B cell (primary cell): Measurements from ENCODE around the gene OXCT1. TPM values are rescaled to one million over a fixed set of nuclear protein-coding genes. Genes with fewer than 3 reads are reported as not detected.

Experiments
- ATAC-seq: fragments of 200-7000 bp; cut with Tn5 transposase; one replicate; pipeline ENCODE4 v1.10.0; 2021; ENCODE audit warnings: low read depth, mild to moderate bottlenecking, moderate number of reproducible peaks, moderate library complexity
- CTCF ChIA-PET: fragments of 350-600 bp; sonication (Branson Sonifier 250); formaldehyde crosslinking; loops from one replicate; lab custom pipeline; 2021; ENCODE audit warnings: antibody characterized with exemption, inconsistent platforms; lab: Charles Lee
- POLR2A ChIA-PET: fragments of 350-600 bp; sonication (Branson Sonifier 250); formaldehyde crosslinking; loops from one replicate; lab custom pipeline; 2021; ENCODE audit warnings: antibody characterized with exemption; lab: Charles Lee
- DNase-seq: peaks from one replicate; pipeline ENCODE4 v3.0.0; 2013
- H2AFZ ChIP-seq: 2 replicates; pipeline ENCODE4 v1.6.1; 2012; ENCODE audit warnings: mild to moderate bottlenecking, low read depth, low read length; ENCODE audit not compliant: insufficient read depth, poor library complexity, severe bottlenecking
- H3K27ac ChIP-seq, 2 donors: 1 replicate in 1 of 2; 2 replicates in 1 of 2; pipeline ENCODE4 v1.5.1; 2012 to 2013; ENCODE audit warnings: low read length in 2 of 2, mild to moderate bottlenecking in 2 of 2, moderate library complexity in 1 of 2
- H3K27me3 ChIP-seq, 4 experiments: fragments of 200-600 bp in 1 of 4; sonication (generic) in 1 of 4; replicated peaks in 1 of 4; 1 replicate in 2 of 4; 2 replicates in 2 of 4; pipeline versions ENCODE4 v1.6.1 to v1.7.0; 2013 to 2016; ENCODE audit warnings: low read length in 3 of 4, mild to moderate bottlenecking in 2 of 4, mixed read lengths in 1 of 4, moderate library complexity in 1 of 4; ENCODE audit not compliant: insufficient read depth in 4 of 4, control insufficient read depth in 3 of 4; ENCODE audit errors: control extremely low read depth in 1 of 4
- H3K36me3 ChIP-seq, 2 experiments: replicated peaks in 1 of 2; 1 replicate in 1 of 2; 2 replicates in 1 of 2; pipeline versions ENCODE4 v1.6.1 to v1.7.1; 2013; ENCODE audit warnings: low read length in 1 of 2; ENCODE audit not compliant: insufficient read depth in 2 of 2, control insufficient read depth in 1 of 2; ENCODE audit errors: control extremely low read depth in 1 of 2, extremely low read depth in 1 of 2
- H3K4me1 ChIP-seq, 2 donors: fragments of 200-600 bp in 1 of 2; sonication (generic) in 1 of 2; 1 replicate in 1 of 2; 2 replicates in 1 of 2; pipeline versions ENCODE4 v1.5.1 to v1.6.1; 2013 to 2017; ENCODE audit warnings: low read length in 2 of 2; ENCODE audit not compliant: control insufficient read depth in 2 of 2, insufficient read depth in 2 of 2
- H3K4me2 ChIP-seq: replicated peaks from 2 replicates; pipeline ENCODE3; 2012; ENCODE audit warnings: mild to moderate bottlenecking, low read depth, low read length; ENCODE audit not compliant: poor library complexity, severe bottlenecking
- H3K4me3 ChIP-seq, 5 experiments: fragments of 200-600 bp in 1 of 5; sonication (generic) in 1 of 5; 1 replicate in 3 of 5; 2 replicates in 2 of 5; pipeline versions ENCODE4 v1.5.1 to v1.7.0; 2011 to 2016; ENCODE audit warnings: low read length in 4 of 5, mild to moderate bottlenecking in 4 of 5, low read depth in 2 of 5, control low read depth in 1 of 5, moderate library complexity in 1 of 5; ENCODE audit not compliant: insufficient read depth in 1 of 5; ENCODE audit errors: control extremely low read depth in 1 of 5, extremely low read depth in 1 of 5
- H3K79me2 ChIP-seq: fragments of 200-600 bp; sonication (generic); one replicate; pipeline ENCODE4 v1.6.0; 2016; ENCODE audit warnings: low read length; ENCODE audit not compliant: control insufficient read depth, insufficient read depth
- H3K9ac ChIP-seq: fragments of 200-600 bp; sonication (generic); 2 replicates; pipeline ENCODE4 v1.6.1; 2017; ENCODE audit warnings: mild to moderate bottlenecking, low read length, moderate library complexity
- H3K9me3 ChIP-seq, 3 donors: one replicate each; pipeline versions ENCODE4 v1.6.1 to v1.7.1; 2013; ENCODE audit warnings: low read length in 2 of 3; ENCODE audit not compliant: control insufficient read depth in 2 of 3, insufficient read depth in 1 of 3; ENCODE audit errors: control extremely low read depth in 1 of 3
- H4K20me1 ChIP-seq: 2 replicates; pipeline ENCODE4 v1.6.0; 2012; ENCODE audit warnings: mild to moderate bottlenecking, low read length; ENCODE audit not compliant: insufficient read depth, control insufficient read depth, poor library complexity, severe bottlenecking
- H3K27ac Mint-ChIP-seq: one replicate; pipeline ENCODE4 v1.8.0; 2021; ENCODE audit warnings: mixed read lengths
- H3K27me3 Mint-ChIP-seq: one replicate; pipeline ENCODE4 v1.8.0; 2021; ENCODE audit warnings: mixed read lengths
- H3K4me1 Mint-ChIP-seq: one replicate; pipeline ENCODE4 v1.8.0; 2021; ENCODE audit warnings: mixed read lengths
- H3K4me3 Mint-ChIP-seq: one replicate; pipeline ENCODE4 v1.8.0; 2021; ENCODE audit warnings: mixed read lengths
- H3K9me3 Mint-ChIP-seq: one replicate; pipeline ENCODE4 v1.8.0; 2022; ENCODE audit warnings: mixed read lengths; ENCODE audit not compliant: insufficient read depth
- EZH2 ChIP-seq: IDR thresholded peaks from 2 replicates; pipeline ENCODE4 v1.6.1; 2012; ENCODE audit warnings: borderline replicate concordance, low read depth, mild to moderate bottlenecking, moderate library complexity, low read length; ENCODE audit not compliant: insufficient read depth, poor library complexity, severe bottlenecking
- WGBS: methylation state at CpG from one replicate; pipeline ENCODE4 v1.1.5; 2013; ENCODE audit warnings: missing lambda C conversion rate; ENCODE audit not compliant: insufficient coverage; 5-methylcytosine and 5-hydroxymethylcytosine counted together
- intact Hi-C: fragments of 100-400 bp; cut with micrococcal nuclease; formaldehyde crosslinking; loops from one replicate; pipeline ENCODE4 v1.10.0; 2022
- polyA plus RNA-seq: library from polyadenylated mRNA; depleted of rRNA; stranded (reverse); fragments of >200 nt; gene quantifications from 2 replicates; pipeline ENCODE4 v1.2.3, GENCODE V29; 2012
- total RNA-seq, 2 donors: library from RNA; stranded (reverse); fragments of 120-200 nt in 1 of 2; gene quantifications; 1 replicate in 1 of 2; 2 replicates in 1 of 2; pipeline versions ENCODE4 v1.2.3 to v1.2.4, GENCODE V29; 2013 to 2022
- TF ChIP-seq, protein P1 (sequence below): fragments of 200-600 bp; IDR thresholded peaks from one replicate; pipeline ENCODE4 v1.8.0; 2022; ENCODE audit warnings: antibody characterized with exemption, mild to moderate bottlenecking

OXCT1 gene
- total and polyA plus RNA-seq, 2 donors (not counting 1 experiment from before 2014, with no cell fraction given), result 11.0 to 35.6 TPM

DNA sequence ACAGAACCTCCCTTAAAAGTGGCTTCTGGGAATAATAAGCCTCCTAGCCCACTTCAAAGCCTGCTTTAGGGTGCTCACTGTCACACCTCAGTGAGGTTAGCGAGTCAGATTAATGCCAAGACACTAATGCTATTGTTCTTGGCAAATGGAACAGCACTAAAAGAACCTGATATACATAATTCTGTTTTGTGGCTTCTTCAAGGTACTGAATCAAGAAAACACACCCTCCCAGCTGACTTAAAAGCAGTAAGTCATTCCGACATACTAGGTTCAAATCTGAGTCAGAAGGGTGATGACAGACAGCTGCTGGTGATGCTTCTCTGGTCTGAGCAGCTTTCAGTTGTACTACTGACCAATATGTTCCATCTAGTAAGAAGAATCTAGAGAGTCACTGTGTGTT lies 121.6 kb downstream of the OXCT1 start:
- H3K4me3 Mint-ChIP-seq, result no peak overlapping the region
- Histone ChIP-seq H3K27me3 (no peaks in the 10 kb centered on the region), H3K4me1 (no peaks in the 10 kb centered on the region), H3K4me2 (no peak overlapping the region), H3K9ac (no peak overlapping the region), H4K20me1 (no peaks in the 10 kb centered on the region), H3K4me3 (no peak overlapping the region), H3K36me3 (peaks cover 18 to 38% of the 10 kb centered on the region in 2 experiments), H3K79me2 (no peaks in the 10 kb centered on the region), H3K27ac (no peak overlapping the region), H3K9me3 (peaks cover 0 to 1% (median 0%) of the 10 kb centered on the region in 3 donors), H2AFZ (no peak overlapping the region)
- H3K27ac Mint-ChIP-seq, result no peak overlapping the region
- DNase-seq (no peak), ATAC-seq (no peak)
- no peaks in the 10 kb centered on the region for H3K4me1 Mint-ChIP-seq
- POLR2A ChIA-PET, result no interaction called here
- 100% methylated on average over 1 of the region's 2 CpGs for WGBS
- CTCF ChIA-PET, result no interaction called here
- TF ChIP-seq EZH2, result no peak
- TF ChIP-seq, protein P1, sequence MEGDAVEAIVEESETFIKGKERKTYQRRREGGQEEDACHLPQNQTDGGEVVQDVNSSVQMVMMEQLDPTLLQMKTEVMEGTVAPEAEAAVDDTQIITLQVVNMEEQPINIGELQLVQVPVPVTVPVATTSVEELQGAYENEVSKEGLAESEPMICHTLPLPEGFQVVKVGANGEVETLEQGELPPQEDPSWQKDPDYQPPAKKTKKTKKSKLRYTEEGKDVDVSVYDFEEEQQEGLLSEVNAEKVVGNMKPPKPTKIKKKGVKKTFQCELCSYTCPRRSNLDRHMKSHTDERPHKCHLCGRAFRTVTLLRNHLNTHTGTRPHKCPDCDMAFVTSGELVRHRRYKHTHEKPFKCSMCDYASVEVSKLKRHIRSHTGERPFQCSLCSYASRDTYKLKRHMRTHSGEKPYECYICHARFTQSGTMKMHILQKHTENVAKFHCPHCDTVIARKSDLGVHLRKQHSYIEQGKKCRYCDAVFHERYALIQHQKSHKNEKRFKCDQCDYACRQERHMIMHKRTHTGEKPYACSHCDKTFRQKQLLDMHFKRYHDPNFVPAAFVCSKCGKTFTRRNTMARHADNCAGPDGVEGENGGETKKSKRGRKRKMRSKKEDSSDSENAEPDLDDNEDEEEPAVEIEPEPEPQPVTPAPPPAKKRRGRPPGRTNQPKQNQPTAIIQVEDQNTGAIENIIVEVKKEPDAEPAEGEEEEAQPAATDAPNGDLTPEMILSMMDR, result no peak
- H3K27me3 Mint-ChIP-seq, result no peaks in the 10 kb centered on the region
- H3K9me3 Mint-ChIP-seq, result no peaks in the 10 kb centered on the region
- intact Hi-C loops, result no loop called here

DNA sequence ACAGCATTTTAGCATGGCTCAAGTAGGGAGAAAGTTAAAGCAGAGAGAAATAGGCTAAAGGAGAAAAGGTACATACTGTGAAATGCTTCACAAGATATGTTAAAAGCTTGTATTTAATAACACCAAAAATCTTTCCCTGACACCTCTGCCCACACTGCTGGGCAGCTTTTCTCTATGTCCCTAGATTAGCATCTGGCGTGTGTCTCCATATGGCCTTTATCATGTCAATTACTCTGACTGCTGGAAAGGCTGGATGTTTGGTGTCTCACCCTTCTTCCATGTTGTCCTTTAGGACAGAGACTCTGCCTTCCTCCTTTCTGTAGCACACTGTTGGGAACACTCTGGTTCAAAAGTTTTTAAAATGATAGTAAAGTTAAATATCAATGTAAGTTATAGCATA lies 122.5 kb downstream of the OXCT1 start:
- POLR2A ChIA-PET, result no interaction called here
- no peaks in the 10 kb centered on the region for H4K20me1 ChIP-seq
- Mint-ChIP-seq H3K27me3 (no peaks in the 10 kb centered on the region), H3K9me3 (no peaks in the 10 kb centered on the region), H3K4me1 (no peaks in the 10 kb centered on the region), H3K27ac (no peak overlapping the region), H3K4me3 (no peak overlapping the region)
- H2AFZ ChIP-seq, result no peak overlapping the region
- DNase-seq (no peak), ATAC-seq (no peak)
- 100% methylated on average over 1 of the region's 1 CpG for WGBS
- H3K9me3 ChIP-seq, result peaks cover 0 to 1% (median 0%) of the 10 kb centered on the region in 3 donors
- CTCF ChIA-PET, result no interaction called here
- H3K4me1 ChIP-seq, result no peaks in the 10 kb centered on the region
- H3K79me2 ChIP-seq, result no peaks in the 10 kb centered on the region
- no peaks in the 10 kb centered on the region for H3K27me3 ChIP-seq
- no peak overlapping the region for H3K27ac ChIP-seq
- no peak overlapping the region for H3K4me3 ChIP-seq
- TF ChIP-seq, protein P1, result no peak
- TF ChIP-seq EZH2, result no peak
- no peak overlapping the region for H3K9ac ChIP-seq
- H3K4me2 ChIP-seq, result no peak overlapping the region
- intact Hi-C loops, result no loop called here
- peaks cover 18 to 33% of the 10 kb centered on the region in 2 experiments for H3K36me3 ChIP-seq
